Psoas muscle (tissue), 8 donors: ENCODE data around the gene WDR18. TPM values are rescaled to one million over a fixed set of nuclear protein-coding genes. Genes with fewer than 3 reads are reported as not detected.

Source experiments
- ATAC-seq, 4 donors: fragments of 200-7000 bp; cut with Tn5 transposase; one replicate each; pipeline ENCODE4 v1.9.1; 2020; ENCODE audit warnings: moderate library complexity in 3 of 4, mild to moderate bottlenecking in 2 of 4
- DNase-seq, 2 donors: peaks; one replicate each; pipeline ENCODE4 v3.0.0-alpha.2; 2020
- H3K27ac ChIP-seq: fragments of 200-600 bp; one replicate; pipeline ENCODE4 v1.8.0; 2022
- H3K27me3 ChIP-seq, 3 donors: fragments of 200-600 bp in 1 of 3; one replicate each; pipeline versions ENCODE4 v1.6.1 to v1.8.0; 2013 to 2022; ENCODE audit warnings: low read length in 2 of 3, mild to moderate bottlenecking in 2 of 3, moderate library complexity in 1 of 3; ENCODE audit not compliant: insufficient read depth in 3 of 3
- H3K36me3 ChIP-seq, 2 donors: fragments of 200-600 bp in 1 of 2; one replicate each; pipeline versions ENCODE4 v1.6.1 to v1.8.0; 2013 to 2022; ENCODE audit warnings: low read depth in 1 of 2, mild to moderate bottlenecking in 1 of 2, moderate library complexity in 1 of 2; ENCODE audit not compliant: insufficient read depth in 1 of 2
- H3K4me1 ChIP-seq: fragments of 200-600 bp; one replicate; pipeline ENCODE4 v1.8.0; 2022
- H3K4me3 ChIP-seq: fragments of 200-600 bp; one replicate; pipeline ENCODE4 v1.8.0; 2022; ENCODE audit warnings: mild to moderate bottlenecking
- H3K9me3 ChIP-seq: fragments of 200-600 bp; one replicate; pipeline ENCODE4 v1.8.0; 2022
- CTCF ChIP-seq: fragments of 200-600 bp; IDR thresholded peaks from one replicate; pipeline ENCODE4 v1.8.0; 2022; ENCODE audit warnings: antibody characterized with exemption
- WGBS, 3 donors: extraction: QIAGEN DNeasy Blood & Tissue Kit; methylation state at CpG; one replicate each; pipeline versions ENCODE4 v1.1.6 to v1.1.7; 2013; 5-methylcytosine and 5-hydroxymethylcytosine counted together
- intact Hi-C, 2 donors: fragments of 100-400 bp; cut with DNase I; formaldehyde crosslinking; loops; one replicate each; pipeline versions ENCODE4 v1.11.0 to v1.14.2; 2022
- polyA plus RNA-seq, 3 donors: library from polyadenylated mRNA; stranded (reverse); fragments of 200-250 nt; gene quantifications; one replicate each; pipeline ENCODE4 v1.2.3, GENCODE V29; 2013
- total RNA-seq, 4 donors: library from RNA; stranded (reverse); fragmentation: NEBNext Ultra II Directional in 2 of 4; extraction: Animal tissue kit (Norgen Biotek cat#: 25700) in 2 of 4; gene quantifications; one replicate each; pipeline versions ENCODE4 v1.2.1 to v1.2.4, GENCODE V29; 2021 to 2023
- donor health status: healthy with polysubstance abuse.
- donor health status: DM: no; HTN: no; CAD: no; lungs with moderate emphysema.
- donor health status: Bipolar disorder and iron deficiency.
- donor health status: healthy.
- donor health status: DM: yes; HTN: yes; CAD: no.
- donor health status: DM: no; HTN: no; CAD: no.
- donor health status: DM: no; HTN: no; CAD: no.
- donor health status: DM: yes; HTN: yes; CAD: no.

WDR18 gene
- total and polyA plus RNA-seq, 7 donors: 17.4 to 77.9 (median 28.0) TPM

- H3K27me3 ChIP-seq: peaks cover 0 to 7% (median 0%) of the 10 kb centered on the region in 3 donors
- no peak for DNase-seq
- no peak overlapping the region for H3K27ac ChIP-seq
- peaks cover 0 to 36% of the 10 kb centered on the region in 2 donors for H3K36me3 ChIP-seq
- 94 to 95% (median 95%) methylated on average over 6 of the region's 6 CpGs for WGBS, 3 donors
- peaks cover 17% of the 10 kb centered on the region for H3K9me3 ChIP-seq
- ATAC-seq: no peak
- no peak overlapping the region for H3K4me3 ChIP-seq
- TF ChIP-seq CTCF: no peak
- intact Hi-C loops: no loop called here
- no peaks in the 10 kb centered on the region for H3K4me1 ChIP-seq
These were observed 11.9 kb upstream of the WDR18 start for GRCh38 chr19:972281-972680.

GRCh38 chr19:973726-974563 lies 10.2 kb upstream of the WDR18 start:
- H3K9me3 ChIP-seq: peaks cover 17% of the 10 kb centered on the region
- H3K27me3 ChIP-seq: peaks cover 0 to 7% (median 0%) of the 10 kb centered on the region in 3 donors
- no peak overlapping the region for H3K4me3 ChIP-seq
- DNase-seq (no peak), ATAC-seq (no peak)
- no peak overlapping the region for H3K27ac ChIP-seq
- 60 to 65% (median 61%) methylated on average over 27 to 29 of the region's 29 CpGs for WGBS, 3 donors
- no peak for TF ChIP-seq CTCF
- intact Hi-C loops: no loop called here
- peaks cover 0 to 25% of the 10 kb centered on the region in 2 donors for H3K36me3 ChIP-seq
- no peaks in the 10 kb centered on the region for H3K4me1 ChIP-seq

GRCh38 chr19:974564-975257 lies 9.4 kb upstream of the WDR18 start:
- H3K9me3 ChIP-seq: peaks cover 17% of the 10 kb centered on the region
- no peak overlapping the region for H3K4me3 ChIP-seq
- no peak for TF ChIP-seq CTCF
- ATAC-seq (no peak), DNase-seq (no peak)
- peaks cover 0 to 17% of the 10 kb centered on the region in 2 donors for H3K36me3 ChIP-seq
- peaks cover 0 to 7% (median 0%) of the 10 kb centered on the region in 3 donors for H3K27me3 ChIP-seq
- 52 to 72% (median 56%) methylated on average over 27 to 37 of the region's 37 CpGs for WGBS, 3 donors
- no peak overlapping the region for H3K27ac ChIP-seq
- H3K4me1 ChIP-seq: no peaks in the 10 kb centered on the region
- intact Hi-C loops: no loop called here

GRCh38 chr19:976476-976875 lies 7.7 kb upstream of the WDR18 start:
- peaks cover 4% of the 10 kb centered on the region for H3K9me3 ChIP-seq
- intact Hi-C loops: no loop called here
- WGBS, 3 donors: 55 to 73% (median 72%) methylated on average over 10 of the region's 10 CpGs
- ATAC-seq: peak in 1 of 4 donors; percentile 19
- peaks cover 0 to 7% (median 0%) of the 10 kb centered on the region in 3 donors for H3K27me3 ChIP-seq
- H3K4me3 ChIP-seq: no peak overlapping the region
- H3K27ac ChIP-seq: no peak overlapping the region
- no peak for DNase-seq
- TF ChIP-seq CTCF: no peak
- no peaks in the 10 kb centered on the region for H3K4me1 ChIP-seq
- H3K36me3 ChIP-seq: peaks cover 0 to 5% of the 10 kb centered on the region in 2 donors
